ENCODE data around the gene CCSER1.
"Not testable (repeated sequence)": the region's sequence is repeated elsewhere in the genome, so short reads cannot be mapped to it uniquely, and the experiment has no call there.

Gene CCSER1

DNA sequence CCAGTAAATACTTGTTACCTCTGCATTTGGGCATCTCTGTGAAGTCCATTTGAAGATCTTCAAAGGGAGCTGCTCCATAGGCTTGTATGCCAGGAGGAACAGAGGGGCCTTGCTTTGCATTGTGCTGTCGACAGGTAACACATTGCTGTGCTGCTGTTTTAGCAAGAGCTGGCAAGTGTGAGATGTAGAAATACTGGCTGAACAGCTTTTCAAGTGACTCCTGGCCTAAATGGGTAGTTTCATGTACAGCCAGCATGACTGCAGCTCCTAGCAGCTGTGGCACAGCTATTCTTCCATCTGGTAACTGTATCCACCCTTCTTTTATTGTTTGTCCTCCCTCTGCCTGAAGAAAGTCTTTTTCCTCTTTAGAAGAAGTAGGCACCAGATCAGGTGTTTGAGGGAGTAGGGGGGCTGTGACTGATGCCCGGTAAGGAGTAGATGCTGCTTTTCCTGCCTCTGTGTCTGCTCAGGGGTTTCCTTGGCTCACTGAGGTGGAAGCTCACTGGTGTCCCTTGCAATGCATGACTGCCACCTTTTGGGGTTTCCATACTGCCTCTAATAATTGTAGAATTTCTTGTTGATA, 965.3 kb downstream of the CCSER1 start:
- DNase-seq: no peak

DNA sequence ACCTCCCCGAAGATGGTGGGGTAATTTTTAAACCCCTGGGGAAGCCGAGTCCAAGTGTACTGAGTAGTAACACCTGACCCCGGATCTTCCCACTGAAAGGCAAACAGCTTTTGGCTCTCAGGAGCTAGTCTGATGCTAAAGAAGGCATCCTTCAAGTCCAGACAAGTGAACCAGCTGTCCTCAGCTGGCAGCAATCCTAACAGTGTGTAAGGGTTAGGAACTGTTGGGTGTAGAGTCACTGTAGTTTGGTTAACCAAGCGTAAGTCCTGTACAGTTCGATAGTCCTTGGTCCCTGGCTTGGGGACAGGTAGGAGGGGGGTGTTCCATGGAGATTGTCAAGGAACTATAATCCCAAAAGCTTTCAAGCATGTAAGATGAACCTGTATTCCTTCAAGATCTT, 967.0 kb downstream of the CCSER1 start:
- DNase-seq: not testable (repeated sequence)

DNA sequence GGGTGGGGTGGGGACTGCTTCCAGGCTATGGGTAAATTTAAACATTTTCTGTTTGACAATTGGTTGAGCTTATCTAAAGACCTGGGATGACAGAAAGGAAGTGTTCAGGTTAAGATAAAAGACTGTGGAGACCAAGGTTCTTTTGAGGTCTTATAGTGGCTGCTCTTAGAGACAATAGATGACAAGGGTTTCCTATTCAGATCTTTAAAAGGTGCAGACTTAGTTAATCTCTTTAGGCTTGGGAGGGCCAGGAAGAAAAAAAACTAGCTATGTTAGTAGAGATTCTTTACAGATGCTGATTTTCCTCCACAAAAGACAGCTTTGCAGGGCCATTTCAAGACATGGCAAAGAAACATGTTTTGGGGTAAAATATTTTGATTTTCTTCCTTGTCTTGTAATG, 972.5 kb downstream of the CCSER1 start:
- DNase-seq: no peak

DNA sequence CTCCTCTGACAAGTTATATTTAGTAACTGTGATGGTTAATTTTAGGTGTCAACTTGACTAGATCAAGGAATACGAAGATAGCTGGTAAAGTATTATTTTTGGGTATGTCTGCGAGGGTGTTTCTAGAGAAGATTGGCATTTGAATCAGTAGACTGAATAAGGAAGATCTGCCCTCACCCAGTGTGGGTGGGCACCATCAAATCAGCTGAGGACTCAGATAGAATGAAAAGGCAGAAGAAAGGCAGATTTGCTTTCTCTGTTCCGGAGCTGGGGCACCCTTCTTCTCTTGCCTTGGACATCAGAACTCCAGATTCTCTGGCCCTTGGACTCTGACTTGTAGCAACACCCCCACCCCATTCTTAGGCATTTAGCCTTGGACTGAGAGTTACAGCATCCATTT, 981.6 kb downstream of the CCSER1 start:
- DNase-seq: no peak

DNA sequence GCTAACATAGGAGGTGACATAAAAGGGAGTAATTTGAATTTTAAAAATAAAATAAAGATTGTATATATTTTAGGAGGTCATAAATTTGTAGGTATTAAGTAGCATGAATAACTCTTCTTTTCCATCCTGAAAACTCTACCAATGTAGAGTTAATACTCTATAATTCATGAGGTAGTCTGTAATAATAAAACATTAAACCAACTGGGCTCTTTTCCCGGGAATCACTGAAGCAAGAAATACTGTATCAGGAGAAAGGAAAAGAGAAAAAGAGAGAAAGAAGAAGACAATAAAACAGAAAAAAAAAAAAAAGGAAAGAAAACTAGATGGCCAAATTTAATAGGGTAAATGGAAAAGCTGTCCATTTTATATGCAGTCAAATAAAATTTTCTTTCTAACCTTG, 984.4 kb downstream of the CCSER1 start:
- no peak for DNase-seq

DNA sequence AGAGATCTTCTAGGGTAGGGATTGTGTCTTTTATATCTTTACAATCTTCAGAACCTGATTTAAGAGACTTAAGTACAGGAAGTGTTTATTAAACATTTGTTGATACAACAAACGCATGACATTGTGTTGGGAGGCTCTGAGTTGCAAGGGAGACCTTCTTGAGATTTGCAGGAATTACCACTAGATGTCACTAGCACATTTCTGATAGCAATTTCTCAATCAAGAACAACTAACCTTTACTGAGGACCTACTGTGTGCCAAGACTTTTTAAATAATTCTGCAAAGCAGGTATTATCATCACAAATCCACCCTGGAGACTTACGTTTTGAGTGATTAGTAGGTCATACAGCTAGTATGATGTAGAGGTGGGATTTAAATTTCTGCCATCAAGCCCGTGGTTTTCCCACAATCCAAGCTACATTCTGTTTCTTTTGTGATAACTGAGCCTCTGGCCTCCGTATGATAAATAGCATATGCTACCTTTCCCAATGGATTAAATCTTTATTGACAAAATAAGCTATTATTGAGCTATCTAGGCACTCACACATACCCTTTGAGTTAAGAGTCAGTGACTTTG, 986.0 kb downstream of the CCSER1 start:
- DNase-seq: peak; percentile 55

DNA sequence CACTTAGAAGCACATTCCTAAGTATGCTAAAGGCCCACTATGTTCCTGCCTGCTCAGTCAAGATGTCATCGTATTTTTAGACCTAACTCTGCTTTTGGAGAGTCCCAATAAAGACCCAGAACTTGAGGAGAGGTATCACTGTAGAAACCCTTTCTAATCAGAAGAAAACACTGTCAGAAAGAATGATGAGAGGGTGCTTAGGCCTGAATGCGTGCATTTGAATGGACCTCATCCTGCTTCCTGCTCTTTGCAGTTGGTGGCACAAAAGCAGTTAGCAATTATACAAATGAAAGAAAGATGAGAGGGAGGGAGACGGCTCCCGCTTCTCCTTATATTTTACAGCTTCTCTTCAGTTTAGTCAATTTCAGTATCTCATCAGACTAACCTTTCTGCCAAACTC, 987.2 kb downstream of the CCSER1 start:
- no peak for DNase-seq

DNA sequence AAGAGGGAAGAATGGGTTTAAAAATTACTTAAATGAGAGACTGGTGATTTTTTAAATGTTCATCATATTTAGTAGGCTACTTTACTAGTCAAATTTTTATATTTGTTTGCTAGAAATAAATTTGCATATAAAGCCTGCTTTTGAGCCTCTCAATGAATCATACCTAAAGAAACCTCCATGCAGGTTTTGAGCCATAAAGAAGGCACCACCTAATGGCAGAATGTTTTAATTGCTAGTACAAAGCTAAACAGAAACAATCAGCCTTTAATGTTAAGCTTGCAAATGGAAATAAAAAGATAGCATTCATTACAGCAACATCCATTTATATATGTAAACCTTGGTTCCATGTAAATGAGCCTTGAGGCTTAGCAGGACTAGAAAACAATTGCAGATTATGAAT, 989.7 kb downstream of the CCSER1 start:
- DNase-seq: peak; percentile 68

DNA sequence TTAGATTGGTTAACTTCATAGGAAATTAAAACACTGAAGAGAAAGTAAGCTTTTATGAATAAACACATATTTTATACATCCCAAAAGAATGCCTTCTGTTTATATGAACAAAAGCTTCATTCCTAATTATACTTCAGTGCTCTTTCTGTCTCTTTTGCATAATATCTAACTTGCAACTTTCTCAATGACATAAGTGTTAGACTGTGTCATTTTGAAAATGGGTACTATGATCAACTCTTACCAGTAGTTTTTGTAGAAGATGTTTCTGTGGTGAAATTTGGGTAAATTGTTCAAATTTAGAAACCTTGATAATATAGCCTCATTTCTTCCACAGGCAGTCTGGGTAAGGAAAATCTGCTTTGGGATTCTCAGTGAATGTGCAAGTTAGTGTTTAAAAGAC, 991.4 kb downstream of the CCSER1 start:
- DNase-seq: no peak

DNA sequence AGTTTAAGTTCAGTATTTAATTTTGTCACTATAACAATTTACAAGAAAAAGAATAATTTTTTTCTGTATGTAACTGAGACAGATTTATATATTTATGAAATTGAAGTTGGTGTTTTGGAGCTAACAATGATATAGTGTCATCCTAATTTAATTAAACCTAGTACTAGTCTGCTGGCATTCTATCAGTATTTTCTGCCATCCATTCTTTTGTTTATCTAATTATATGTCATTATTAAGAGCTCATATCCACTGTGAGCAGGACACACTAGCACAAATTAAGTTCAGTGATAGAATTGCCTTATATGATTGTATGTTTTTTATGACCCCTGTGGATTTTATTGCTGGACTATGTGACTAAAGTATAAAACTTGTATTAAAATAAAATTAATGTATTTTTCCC, 996.5 kb downstream of the CCSER1 start:
- no peak for DNase-seq

DNA sequence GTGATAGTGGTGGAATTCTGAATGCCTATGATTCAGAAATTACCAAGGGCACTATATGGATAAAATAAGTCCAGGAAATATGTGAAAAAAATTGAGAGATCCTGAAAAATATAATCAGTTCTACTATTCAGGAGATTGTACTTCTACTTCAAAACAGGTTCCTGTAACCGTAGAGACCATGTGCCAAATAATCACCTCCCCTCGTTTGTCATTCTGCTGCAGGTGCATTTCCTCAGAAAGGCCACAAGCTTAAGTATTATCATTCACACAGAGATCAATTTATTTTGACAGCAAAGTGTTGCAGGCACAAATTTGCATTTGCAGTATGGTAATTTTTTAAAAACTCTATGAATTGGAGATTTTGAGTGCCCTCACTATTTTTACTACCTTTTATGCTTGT, 1000.0 kb downstream of the CCSER1 start:
- DNase-seq: no peak

DNA sequence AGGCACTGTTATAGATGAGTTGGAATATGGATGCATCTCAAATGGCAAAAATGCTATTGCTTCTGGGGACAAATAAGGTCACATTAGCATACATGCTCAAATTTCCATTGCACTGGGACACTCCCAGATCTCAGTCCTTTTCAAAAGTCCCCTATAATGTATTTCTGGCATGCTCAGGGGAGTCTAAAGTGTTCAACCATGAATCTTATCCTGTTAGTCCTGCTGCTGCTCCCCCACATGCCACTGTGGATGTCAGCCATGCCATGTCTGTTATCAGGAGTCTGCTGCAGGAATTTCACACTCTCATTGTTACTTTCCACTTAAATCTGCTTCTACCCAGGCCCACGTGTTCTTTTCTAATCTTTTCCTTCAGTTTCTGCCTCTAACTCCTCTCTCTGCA, 1000.6 kb downstream of the CCSER1 start:
- DNase-seq: peak; percentile 39

DNA sequence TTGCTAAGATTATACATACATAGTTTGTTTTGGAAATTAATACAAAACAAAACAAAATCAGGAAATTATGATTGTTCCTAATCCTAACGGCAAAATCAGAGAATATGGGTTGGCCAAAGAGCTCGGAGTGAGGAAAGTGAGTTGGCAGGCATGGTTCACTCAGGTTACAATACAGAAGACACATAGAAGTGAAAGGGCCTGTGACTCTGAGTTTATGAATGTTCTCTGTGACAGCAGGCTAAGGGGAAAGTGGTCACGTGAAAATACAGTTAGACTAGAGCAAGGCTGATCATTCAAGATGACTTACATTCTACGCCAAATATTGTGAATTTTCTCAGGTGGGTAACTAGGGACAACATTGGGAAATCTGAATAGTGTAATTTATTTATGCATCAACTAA, 1001.3 kb downstream of the CCSER1 start:
- DNase-seq: no peak

DNA sequence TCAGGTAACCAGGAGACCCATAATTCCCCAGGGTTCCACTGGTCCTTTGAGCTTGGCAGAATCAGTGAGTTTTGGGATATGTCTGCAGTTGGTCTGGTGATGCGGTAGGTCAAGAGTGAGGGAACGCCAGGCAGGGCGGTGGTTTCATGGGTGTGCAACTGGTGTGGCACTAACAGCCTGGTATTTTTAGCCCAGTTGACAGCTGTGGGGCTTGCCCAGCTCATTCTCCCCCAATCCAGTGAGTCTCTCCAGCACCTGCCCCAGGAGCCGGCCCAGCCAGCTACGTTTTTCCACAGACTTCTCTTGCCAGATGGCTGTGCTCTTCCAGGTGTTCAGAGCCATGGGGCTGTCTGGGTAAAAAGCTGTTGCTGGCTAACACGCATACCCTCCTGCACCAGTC, 1019.9 kb downstream of the CCSER1 start:
- no peak for DNase-seq

DNA sequence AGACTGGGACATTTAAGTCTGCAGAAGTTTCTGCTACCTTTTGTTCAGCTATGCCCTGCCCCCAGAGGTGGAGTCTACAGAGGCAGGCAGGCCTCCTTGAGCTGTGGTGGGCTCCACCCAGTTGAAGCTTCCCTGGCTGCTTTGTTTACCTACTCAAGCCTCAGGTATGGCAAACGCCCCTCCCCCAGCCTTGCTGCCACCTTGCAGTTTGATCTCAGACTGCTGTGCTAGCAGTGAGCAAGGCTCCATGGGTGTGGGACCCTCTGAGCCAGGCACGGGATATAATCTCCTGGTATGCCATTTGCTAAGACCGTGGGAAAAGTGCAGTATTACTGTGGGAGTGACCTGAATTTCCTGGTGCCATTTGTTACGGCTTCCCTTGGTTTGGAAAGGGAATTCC, 1026.8 kb downstream of the CCSER1 start:
- DNase-seq: not testable (repeated sequence)

DNA sequence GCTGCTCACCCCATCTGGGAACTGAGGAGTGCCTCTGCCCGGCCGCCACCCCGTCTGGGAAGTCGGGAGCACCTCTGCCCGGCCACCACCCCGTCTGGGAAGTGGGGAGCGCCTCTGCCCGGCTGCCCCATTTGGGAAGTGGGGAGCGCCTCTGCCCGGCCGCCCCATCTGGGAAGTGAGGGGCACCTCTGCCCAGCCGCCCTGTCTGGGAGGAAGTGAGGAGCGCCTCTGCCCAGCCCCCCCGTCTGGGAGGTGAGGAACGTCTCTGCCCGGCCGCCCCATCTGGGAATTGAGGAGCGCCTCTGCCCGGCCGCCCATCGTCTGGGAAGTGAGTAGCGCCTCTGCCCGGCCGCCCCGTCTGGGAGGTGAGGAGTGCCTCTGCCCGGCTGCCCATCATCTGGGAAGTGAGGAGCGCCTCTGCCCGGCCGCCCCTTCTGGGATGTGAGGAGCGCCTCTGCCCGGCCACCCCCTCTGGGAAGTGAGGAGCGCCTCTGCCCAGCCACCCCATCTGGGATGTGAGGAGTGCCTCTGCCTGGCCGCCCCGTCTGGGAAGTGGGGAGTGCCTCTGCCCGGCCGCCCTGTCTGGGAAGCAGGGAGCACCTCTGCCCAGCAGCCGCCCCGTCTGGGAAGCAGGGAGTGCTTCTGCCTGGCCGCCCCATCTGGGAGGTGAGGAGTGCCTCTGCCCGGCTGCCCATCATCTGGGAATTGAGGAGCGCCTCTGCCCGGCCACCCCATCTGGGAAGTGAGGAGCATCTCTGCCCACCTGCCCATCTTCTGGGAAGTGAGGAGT, 1040.9 kb downstream of the CCSER1 start:
- not testable (repeated sequence) for DNase-seq

DNA sequence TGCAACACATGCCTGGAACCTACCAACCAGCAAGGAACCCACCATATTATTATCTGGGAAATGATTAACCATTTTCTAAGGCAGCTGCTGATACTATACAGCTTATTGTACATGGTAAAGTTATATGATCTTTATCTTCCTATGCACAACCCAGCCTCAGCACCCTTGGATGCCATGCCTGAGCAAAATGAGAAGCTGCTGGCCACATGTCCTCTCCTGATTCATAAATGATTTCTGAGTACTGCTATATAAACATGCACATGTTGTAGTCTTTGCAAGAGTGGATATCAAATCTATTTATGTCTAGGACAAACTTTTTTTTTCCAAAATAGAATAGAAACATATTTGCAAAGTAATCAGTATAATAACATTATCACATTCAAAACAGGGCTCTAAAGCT, 1043.6 kb downstream of the CCSER1 start:
- peak; percentile 5 for DNase-seq

DNA sequence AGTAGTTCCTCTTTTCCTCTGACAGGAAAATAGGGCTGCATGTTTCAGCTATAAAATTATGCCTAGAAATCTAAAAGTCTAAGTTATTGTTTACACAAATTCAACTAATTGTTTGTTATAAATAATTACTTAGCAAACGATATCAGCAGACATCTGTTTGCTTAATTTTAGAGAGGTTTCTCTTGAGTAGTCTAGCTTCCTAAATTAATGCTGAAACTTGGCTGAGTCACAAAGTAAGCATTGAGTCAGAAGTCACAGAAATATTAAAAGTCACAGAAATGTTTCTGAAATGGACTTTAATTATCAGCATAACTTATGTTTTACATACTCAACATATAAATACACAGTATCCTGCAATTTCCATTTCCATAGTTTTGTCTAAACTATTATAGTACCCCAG, 1044.0 kb downstream of the CCSER1 start:
- DNase-seq: no peak

DNA sequence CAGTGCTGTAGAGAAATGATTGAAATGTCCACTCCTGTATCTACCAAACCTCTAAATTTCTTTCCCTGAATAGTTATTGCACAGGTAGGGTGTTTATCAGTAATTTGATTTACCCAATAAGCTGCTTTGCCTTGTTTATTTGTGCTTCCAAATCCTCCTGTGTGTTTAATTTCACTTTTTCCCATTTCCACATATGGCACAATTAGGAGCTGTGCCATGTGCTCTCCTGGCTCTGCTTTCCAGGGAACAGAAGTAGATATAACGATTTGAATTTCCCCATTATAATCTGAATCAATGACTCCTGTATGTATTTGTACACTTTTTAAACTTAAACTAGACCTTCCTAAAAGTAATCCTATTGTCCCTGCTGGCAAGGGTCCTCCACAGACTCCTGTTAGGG, 1057.9 kb downstream of the CCSER1 start:
- not testable (repeated sequence) for DNase-seq

DNA sequence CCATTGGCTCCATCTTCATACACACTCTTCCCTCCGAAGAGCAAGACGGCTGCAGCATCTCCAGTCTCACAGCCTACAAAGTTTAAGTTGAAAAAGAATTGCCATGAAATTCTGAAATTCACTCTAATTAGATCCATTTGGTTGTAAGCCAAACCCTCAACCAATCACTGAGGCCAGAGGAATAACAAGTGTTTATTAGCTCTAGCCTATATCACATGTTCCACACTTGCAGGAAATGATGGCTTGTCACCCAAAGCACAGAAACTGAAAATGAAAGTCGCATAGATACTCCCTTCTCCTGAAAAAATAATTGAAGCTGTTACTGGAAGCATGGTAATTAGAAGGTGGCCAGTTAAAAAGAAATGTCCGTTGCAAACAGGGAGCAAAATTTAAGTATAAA, 1071.8 kb downstream of the CCSER1 start:
- peak; percentile 92 for DNase-seq

DNA sequence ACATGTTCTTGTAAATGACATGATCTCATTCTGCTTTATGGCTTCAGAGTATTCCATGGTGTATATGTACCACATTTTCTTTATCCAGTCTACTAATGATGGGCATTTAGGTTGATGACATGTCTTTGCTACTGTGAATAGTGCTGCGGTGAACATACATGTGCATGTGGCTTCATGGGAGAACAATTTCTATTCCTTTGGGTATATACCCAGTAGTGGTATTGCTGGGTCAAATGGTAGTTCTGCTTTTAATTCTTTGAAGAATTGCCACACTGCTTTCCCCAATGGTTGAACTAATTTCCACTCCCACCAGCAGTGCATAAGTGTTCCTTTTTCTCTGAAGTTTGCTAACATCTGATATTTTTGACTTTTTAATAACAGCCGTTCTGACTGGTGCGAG, 1080.3 kb downstream of the CCSER1 start:
- no peak for DNase-seq

DNA sequence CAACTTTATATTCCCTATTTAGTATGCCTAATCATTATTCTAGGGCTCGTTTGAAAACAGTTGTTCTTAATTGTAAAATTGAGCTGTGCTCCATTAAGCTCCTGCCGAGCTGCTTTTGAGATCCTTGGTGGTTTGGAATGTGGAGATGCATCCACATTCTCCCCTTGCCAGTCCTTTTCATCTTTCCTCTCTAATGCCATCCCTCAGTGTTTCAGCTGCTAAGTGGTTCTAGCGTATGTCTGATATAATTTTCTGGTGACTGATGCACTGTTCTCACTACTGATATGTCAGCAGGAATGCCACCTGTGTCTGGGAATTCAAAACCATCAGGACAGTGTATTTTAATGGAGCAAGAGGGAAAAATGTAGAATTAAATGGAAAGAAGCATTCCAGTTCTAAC, 1085.0 kb downstream of the CCSER1 start:
- DNase-seq: no peak

DNA sequence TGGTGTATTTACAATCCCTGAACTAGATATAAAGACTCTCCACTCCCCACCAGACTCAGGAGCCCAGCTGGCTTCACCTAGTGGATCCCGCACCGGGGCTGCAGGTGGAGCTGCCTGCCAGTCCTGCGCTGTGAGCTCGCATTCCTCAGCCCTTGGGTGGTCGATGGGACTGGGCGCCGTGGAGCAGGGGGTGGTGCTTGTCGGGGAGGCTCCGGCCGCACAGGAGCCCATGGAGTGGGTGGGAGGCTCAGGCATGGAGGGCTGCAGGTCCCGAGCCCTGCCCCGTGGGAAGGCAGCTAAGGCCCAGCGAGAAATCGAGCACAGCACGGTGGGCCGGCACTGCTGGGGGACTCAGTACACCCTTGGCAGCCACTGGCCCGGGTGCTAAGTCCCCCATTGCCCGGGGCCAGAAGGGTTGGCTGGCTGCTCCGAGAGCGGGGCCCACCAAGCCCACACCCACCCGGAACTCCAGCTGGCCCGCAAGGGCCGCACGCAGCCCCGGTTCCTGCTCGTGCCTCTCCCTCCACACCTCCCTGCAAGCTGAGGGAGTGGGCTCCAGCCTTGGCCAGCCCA, 1090.7 kb downstream of the CCSER1 start:
- DNase-seq: not testable (repeated sequence)

DNA sequence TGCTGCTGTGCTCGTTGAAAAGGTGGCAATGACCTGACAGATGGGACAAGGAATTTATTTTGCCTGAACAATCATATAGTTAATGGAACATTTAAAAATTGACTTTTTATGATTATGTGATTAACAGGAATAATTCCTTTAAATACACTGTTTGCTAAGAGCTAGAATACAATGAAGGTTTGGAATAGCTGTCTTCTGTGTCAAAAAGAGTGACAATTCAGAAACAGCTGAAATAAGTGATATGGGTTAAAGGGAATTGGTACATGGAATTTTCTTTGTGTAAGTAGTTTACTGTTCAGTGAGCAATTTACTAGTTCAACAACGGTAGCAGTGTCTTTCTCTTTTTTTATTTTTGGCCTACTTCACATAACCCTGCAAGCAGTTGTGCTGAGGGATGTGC, 1093.1 kb downstream of the CCSER1 start:
- DNase-seq: no peak
